ENCODE results near the gene SIPA1L3.

GRCh38 chr19:38228491-38229439, 321.8 kb downstream of the SIPA1L3 start:
- TF ChIP-seq, protein P1, sequence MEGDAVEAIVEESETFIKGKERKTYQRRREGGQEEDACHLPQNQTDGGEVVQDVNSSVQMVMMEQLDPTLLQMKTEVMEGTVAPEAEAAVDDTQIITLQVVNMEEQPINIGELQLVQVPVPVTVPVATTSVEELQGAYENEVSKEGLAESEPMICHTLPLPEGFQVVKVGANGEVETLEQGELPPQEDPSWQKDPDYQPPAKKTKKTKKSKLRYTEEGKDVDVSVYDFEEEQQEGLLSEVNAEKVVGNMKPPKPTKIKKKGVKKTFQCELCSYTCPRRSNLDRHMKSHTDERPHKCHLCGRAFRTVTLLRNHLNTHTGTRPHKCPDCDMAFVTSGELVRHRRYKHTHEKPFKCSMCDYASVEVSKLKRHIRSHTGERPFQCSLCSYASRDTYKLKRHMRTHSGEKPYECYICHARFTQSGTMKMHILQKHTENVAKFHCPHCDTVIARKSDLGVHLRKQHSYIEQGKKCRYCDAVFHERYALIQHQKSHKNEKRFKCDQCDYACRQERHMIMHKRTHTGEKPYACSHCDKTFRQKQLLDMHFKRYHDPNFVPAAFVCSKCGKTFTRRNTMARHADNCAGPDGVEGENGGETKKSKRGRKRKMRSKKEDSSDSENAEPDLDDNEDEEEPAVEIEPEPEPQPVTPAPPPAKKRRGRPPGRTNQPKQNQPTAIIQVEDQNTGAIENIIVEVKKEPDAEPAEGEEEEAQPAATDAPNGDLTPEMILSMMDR (IDR thresholded peaks at IDR 0.05) = no peak
- no peak for TF ChIP-seq POLR2AphosphoS5 (IDR thresholded peaks at IDR 0.05; ENCODE audit: low read depth, low read length)
- peak; percentile 82 for TF ChIP-seq TCF7L2 (IDR thresholded peaks at IDR 0.05; ENCODE audit: low read depth, low read length)

Measured in Panc1 (cell line).